Prostate gland (tissue), 2 donors: Measurements from ENCODE around the gene TMBIM1. TPM values are rescaled to one million over a fixed set of nuclear protein-coding genes. Genes with fewer than 3 reads are reported as not detected.

Experiments used
- DNase-seq: peaks from one replicate; pipeline ENCODE4 v3.0.0-alpha.2; 2019; ENCODE audit warnings: low spot score
- H3K27ac ChIP-seq, 2 donors: fragments of 200-600 bp; sonication (generic); 2 replicates each; pipeline ENCODE4 v1.5.1; 2017 to 2019
- H3K27me3 ChIP-seq: fragments of 200-600 bp; sonication (generic); replicated peaks from 2 replicates; pipeline ENCODE4 v1.5.1; 2019; ENCODE audit not compliant: insufficient read depth
- H3K36me3 ChIP-seq, 2 donors: fragments of 200-600 bp; sonication (generic); 1 replicate in 1 of 2; 2 replicates in 1 of 2; pipeline versions ENCODE4 v1.5.1 to v1.8.1; 2017 to 2019
- H3K4me1 ChIP-seq: fragments of 200-600 bp; sonication (generic); replicated peaks from 2 replicates; pipeline ENCODE4 v1.5.1; 2019
- H3K4me3 ChIP-seq, 2 donors: fragments of 200-600 bp; sonication (generic); 2 replicates each; pipeline ENCODE4 v1.5.1; 2017 to 2019
- H3K9me3 ChIP-seq: fragments of 200-600 bp; sonication (generic); 2 replicates; pipeline ENCODE4 v1.5.1; 2017
- CTCF ChIP-seq, 4 experiments: fragments of 200-600 bp in 2 of 4; fragments of 450-650 bp in 2 of 4; sonication (generic) in 2 of 4; IDR thresholded peaks; 1 replicate in 3 of 4; 2 replicates in 1 of 4; pipeline ENCODE4 v1.5.1; 2016 to 2019; ENCODE audit warnings: antibody characterized with exemption in 4 of 4, mild to moderate bottlenecking in 2 of 4, moderate library complexity in 2 of 4
- POLR2A ChIP-seq: fragments of 450-650 bp; IDR thresholded peaks from one replicate; pipeline ENCODE4 v1.6.1; 2016; ENCODE audit warnings: antibody characterized with exemption, mild to moderate bottlenecking
- POLR2AphosphoS5 ChIP-seq: sonication (generic); formaldehyde crosslinking; IDR thresholded peaks from one replicate; pipeline ENCODE4 v1.6.1; 2017; ENCODE audit warnings: antibody characterized with exemption
- whole genome bisulfite sequencing: methylation state at CpG from one replicate; pipeline ENCODE4 v1.1.5; 2018; 5-methylcytosine and 5-hydroxymethylcytosine counted together
- intact Hi-C: fragments of 100-400 bp; cut with DNase I; formaldehyde crosslinking; loops from one replicate; pipeline ENCODE4 v1.14.2; 2022
- total RNA-seq, 2 donors: library from RNA; depleted of rRNA; stranded (reverse); fragments of >200 nt; gene quantifications; one replicate each; pipeline ENCODE4 v1.1.0, GENCODE V29; 2016

The TMBIM1 gene
- total RNA-seq, 2 donors from 2014 or later: 139 to 193 TPM

GRCh38 chr2:218282173-218282991 is 9.9 kb downstream of the TMBIM1 start:
- TF ChIP-seq POLR2AphosphoS5 (peak; percentile 61), POLR2A (peak; percentile 46), CTCF (IDR thresholded peaks at IDR 0.05) (no peak)
- Histone ChIP-seq H3K36me3 (peaks cover 6 to 8% of the 10 kb centered on the region in 2 donors), H3K4me3 (no peak overlapping the region), H3K4me1 (peaks cover 56% of the 10 kb centered on the region), H3K9me3 (no peaks in the 10 kb centered on the region), H3K27ac (peak overlapping the region; percentile 94 to 96), H3K27me3 (no peaks in the 10 kb centered on the region)
- peak; percentile 71 for DNase-seq
- intact Hi-C loops: loop anchor here (10.0 kb wide), 1 partner anchor 282 kb away; the partner anchor contains the start of genes CNOT9 and USP37
- WGBS: 32% methylated on average over 17 of the region's 17 CpGs

GRCh38 chr2:218281449-218281848 is 10.9 kb downstream of the TMBIM1 start:
- Histone ChIP-seq H3K27me3 (no peaks in the 10 kb centered on the region), H3K4me1 (peaks cover 49% of the 10 kb centered on the region), H3K36me3 (peaks cover 14 to 16% of the 10 kb centered on the region in 2 donors), H3K4me3 (no peak overlapping the region), H3K27ac (peak overlapping the region; percentile 94 to 96), H3K9me3 (no peaks in the 10 kb centered on the region)
- 49% methylated on average over 3 of the region's 3 CpGs for WGBS
- no peak for DNase-seq
- TF ChIP-seq CTCF (IDR thresholded peaks at IDR 0.05) (no peak), POLR2AphosphoS5 (no peak), POLR2A (no peak)
- intact Hi-C loops: loop anchor here (10.0 kb wide), 1 partner anchor 283 kb away; the partner anchor contains the start of genes CNOT9 and USP37

- no peaks in the 10 kb centered on the region for H3K9me3 ChIP-seq
- TF ChIP-seq POLR2A: no peak
- H3K4me1 ChIP-seq: peaks cover 38% of the 10 kb centered on the region
- H3K27ac ChIP-seq: peak overlapping the region in 1 of 2 donors; percentile 11
- peaks cover 22 to 26% of the 10 kb centered on the region in 2 donors for H3K36me3 ChIP-seq
- intact Hi-C loops: loop anchor here (10.0 kb wide), 1 partner anchor 284 kb away; the partner anchor contains the start of genes CNOT9 and USP37
- H3K4me3 ChIP-seq: no peak overlapping the region
- 95% methylated on average over 14 of the region's 14 CpGs for WGBS
- no peaks in the 10 kb centered on the region for H3K27me3 ChIP-seq
- DNase-seq: no peak
Observed at GRCh38 chr2:218280260-218280870, 11.9 kb downstream of the TMBIM1 start.

GRCh38 chr2:218278531-218279360 is 13.6 kb downstream of the TMBIM1 start:
- no peaks in the 10 kb centered on the region for H3K27me3 ChIP-seq
- intact Hi-C loops: no loop called here
- no peak for DNase-seq
- no peaks in the 10 kb centered on the region for H3K9me3 ChIP-seq
- no peak for TF ChIP-seq POLR2A
- no peak for TF ChIP-seq CTCF (IDR thresholded peaks at IDR 0.05)
- TF ChIP-seq POLR2AphosphoS5: no peak
- peaks cover 24% of the 10 kb centered on the region for H3K4me1 ChIP-seq
- WGBS: 79% methylated on average over 16 of the region's 16 CpGs
- no peak overlapping the region for H3K4me3 ChIP-seq
- H3K36me3 ChIP-seq: peaks cover 31 to 33% of the 10 kb centered on the region in 2 donors
- peak overlapping the region in 1 of 2 donors; percentile 17 for H3K27ac ChIP-seq

GRCh38 chr2:218277921-218278320 is 14.4 kb downstream of the TMBIM1 start:
- intact Hi-C loops: no loop called here
- Histone ChIP-seq H3K36me3 (peaks cover 32 to 33% of the 10 kb centered on the region in 2 donors), H3K4me3 (no peak overlapping the region), H3K4me1 (peaks cover 16% of the 10 kb centered on the region), H3K9me3 (no peaks in the 10 kb centered on the region), H3K27me3 (no peaks in the 10 kb centered on the region), H3K27ac (no peak overlapping the region)
- no peak for TF ChIP-seq CTCF (IDR thresholded peaks at IDR 0.05)
- TF ChIP-seq POLR2AphosphoS5: no peak
- no peak for TF ChIP-seq POLR2A
- DNase-seq: no peak
- 62% methylated on average over 7 of the region's 7 CpGs for WGBS
